ENCODE data around the gene PIGU. TPM values are rescaled to one million over a fixed set of nuclear protein-coding genes. Genes with fewer than 3 reads are reported as not detected.

The PIGU gene
- polyA plus RNA-seq, 1 of the 3 experiments (the other 2 are of a cell fraction), result 40.3 TPM

GRCh38 chr20:34526466-34526865, 150.4 kb downstream of the PIGU start:
- H3K4me3 ChIP-seq (ENCODE audit: low read depth in 2 of 2, low read length in 1 of 2), result peak overlapping the region in 1 of 2 experiments; percentile 10; a peak in 1 of 4 replicates
- TF ChIP-seq RFX5 (IDR thresholded peaks at IDR 0.05; ENCODE audit: low read length) (no peak), RXRA (IDR thresholded peaks at IDR 0.05; ENCODE audit: borderline replicate concordance, low read depth) (no peak), MAX (IDR thresholded peaks at IDR 0.05; ENCODE audit: low read depth) (no peak), PBX3 (IDR thresholded peaks at IDR 0.05) (no peak), MXI1 (IDR thresholded peaks at IDR 0.05; ENCODE audit: low read depth, low read length) (no peak), RCOR1 (IDR thresholded peaks at IDR 0.05; ENCODE audit: low read length) (no peak), SMC3 (IDR thresholded peaks at IDR 0.05; ENCODE audit: low read depth, low read length) (no peak)
- peaks cover 15 to 17% of the 10 kb centered on the region in 2 experiments; a peak in 3 of 4 replicates for H3K4me1 ChIP-seq (ENCODE audit: control insufficient read depth in 1 of 2, insufficient read depth in 2 of 2, low read depth in 1 of 2, low read length in 1 of 2)
- no peaks in the 10 kb centered on the region for H3K9me2 ChIP-seq
- H4K20me1 ChIP-seq (ENCODE audit: insufficient read depth), result peaks cover 66% of the 10 kb centered on the region
- no peak overlapping the region for H2AFZ ChIP-seq (ENCODE audit: low read depth)
- H3K9ac ChIP-seq, result peak overlapping the region; percentile 30; the same call in 1 of the 2 replicates
- H3K27me3 ChIP-seq (ENCODE audit: insufficient read depth), result no peaks in the 10 kb centered on the region
- peak overlapping the region; percentile 31 to 75; a peak in 3 of 4 replicates for H3K27ac ChIP-seq (ENCODE audit: low read depth in 2 of 2, low read length in 1 of 2)
- H3K4me2 ChIP-seq, result peak overlapping the region; percentile 53; the same call in 1 of the 2 replicates
- H3K79me2 ChIP-seq (ENCODE audit: insufficient read depth), result peaks cover 90% of the 10 kb centered on the region
- peaks cover 37% of the 10 kb centered on the region for H3F3A ChIP-seq (replicated peaks; ENCODE audit: insufficient read depth)
- CTCF ChIA-PET, result interaction anchor here (1.0 to 5.9 kb wide), 3 partner anchors 12 to 243 kb away, joined by 3 to 72 read pairs (median 5); no protein-coding TSS in a partner anchor
- WGBS (ENCODE audit: low lambda C conversion rate), result 85% methylated on average over 5 of the region's 5 CpGs
- POLR2A ChIA-PET, result no interaction called here
- H3K9me3 ChIP-seq, result no peaks in the 10 kb centered on the region
- H3K36me3 ChIP-seq (replicated peaks in 1 of 2; ENCODE audit: control insufficient read depth in 1 of 2, insufficient read depth in 2 of 2, low read length in 1 of 2), result peaks cover 40 to 45% of the 10 kb centered on the region in 2 experiments
- DNase-seq, result no peak

- peaks cover 36 to 39% of the 10 kb centered on the region in 2 experiments for H3K36me3 ChIP-seq (replicated peaks in 1 of 2; ENCODE audit: control insufficient read depth in 1 of 2, insufficient read depth in 2 of 2, low read length in 1 of 2)
- peak overlapping the region; percentile 53; the same call in 1 of the 2 replicates for H3K4me2 ChIP-seq
- ChIA-PET CTCF (interaction anchor here (1.0 to 5.9 kb wide), 4 partner anchors 12 to 244 kb away, joined by 3 to 72 read pairs (median 5); no protein-coding TSS in a partner anchor), POLR2A (no interaction called here)
- peaks cover 69% of the 10 kb centered on the region for H4K20me1 ChIP-seq (ENCODE audit: insufficient read depth)
- H3K9ac ChIP-seq, result peak overlapping the region; percentile 30; the same call in 1 of the 2 replicates
- peaks cover 37% of the 10 kb centered on the region for H3F3A ChIP-seq (replicated peaks; ENCODE audit: insufficient read depth)
- TF ChIP-seq NRF1 (IDR thresholded peaks at IDR 0.05; ENCODE audit: low read depth, low read length) (no peak), EP300 (IDR thresholded peaks at IDR 0.05; ENCODE audit: borderline replicate concordance in 1 of 2, low read depth in 1 of 2, low read length in 1 of 2) (no peak), MAX (IDR thresholded peaks at IDR 0.05; ENCODE audit: low read depth) (peak; percentile 63; the same call in 1 of the 2 replicates), POLR2AphosphoS5 (IDR thresholded peaks at IDR 0.05; ENCODE audit: low read depth, low read length) (peak; percentile 54), MEF2A (IDR thresholded peaks at IDR 0.05; ENCODE audit: borderline replicate concordance, low read depth) (no peak), SIN3A (IDR thresholded peaks at IDR 0.05; ENCODE audit: borderline replicate concordance, low read depth, low read length) (peak; percentile 45; the same call in 1 of the 2 replicates), TAF1 (IDR thresholded peaks at IDR 0.05; ENCODE audit: borderline replicate concordance, low read depth, low read length) (0 out of 2 replicates have a peak, but pooled peaks have one; percentile 17), TCF12 (IDR thresholded peaks at IDR 0.05) (peak; percentile 66), NFIC (IDR thresholded peaks at IDR 0.05; ENCODE audit: borderline replicate concordance) (peak; percentile 89), ELF1 (IDR thresholded peaks at IDR 0.05) (peak; percentile 95), FOSL2 (IDR thresholded peaks at IDR 0.05; ENCODE audit: borderline replicate concordance, low read depth) (peak; percentile 88), JUND (IDR thresholded peaks at IDR 0.05) (peak; percentile 80), RXRA (IDR thresholded peaks at IDR 0.05; ENCODE audit: borderline replicate concordance, low read depth) (no peak), TEAD4 (IDR thresholded peaks at IDR 0.05; ENCODE audit: borderline replicate concordance, insufficient read depth) (peak; percentile 52; the same call in 1 of the 2 replicates)
- TF ChIP-seq, protein P1, sequence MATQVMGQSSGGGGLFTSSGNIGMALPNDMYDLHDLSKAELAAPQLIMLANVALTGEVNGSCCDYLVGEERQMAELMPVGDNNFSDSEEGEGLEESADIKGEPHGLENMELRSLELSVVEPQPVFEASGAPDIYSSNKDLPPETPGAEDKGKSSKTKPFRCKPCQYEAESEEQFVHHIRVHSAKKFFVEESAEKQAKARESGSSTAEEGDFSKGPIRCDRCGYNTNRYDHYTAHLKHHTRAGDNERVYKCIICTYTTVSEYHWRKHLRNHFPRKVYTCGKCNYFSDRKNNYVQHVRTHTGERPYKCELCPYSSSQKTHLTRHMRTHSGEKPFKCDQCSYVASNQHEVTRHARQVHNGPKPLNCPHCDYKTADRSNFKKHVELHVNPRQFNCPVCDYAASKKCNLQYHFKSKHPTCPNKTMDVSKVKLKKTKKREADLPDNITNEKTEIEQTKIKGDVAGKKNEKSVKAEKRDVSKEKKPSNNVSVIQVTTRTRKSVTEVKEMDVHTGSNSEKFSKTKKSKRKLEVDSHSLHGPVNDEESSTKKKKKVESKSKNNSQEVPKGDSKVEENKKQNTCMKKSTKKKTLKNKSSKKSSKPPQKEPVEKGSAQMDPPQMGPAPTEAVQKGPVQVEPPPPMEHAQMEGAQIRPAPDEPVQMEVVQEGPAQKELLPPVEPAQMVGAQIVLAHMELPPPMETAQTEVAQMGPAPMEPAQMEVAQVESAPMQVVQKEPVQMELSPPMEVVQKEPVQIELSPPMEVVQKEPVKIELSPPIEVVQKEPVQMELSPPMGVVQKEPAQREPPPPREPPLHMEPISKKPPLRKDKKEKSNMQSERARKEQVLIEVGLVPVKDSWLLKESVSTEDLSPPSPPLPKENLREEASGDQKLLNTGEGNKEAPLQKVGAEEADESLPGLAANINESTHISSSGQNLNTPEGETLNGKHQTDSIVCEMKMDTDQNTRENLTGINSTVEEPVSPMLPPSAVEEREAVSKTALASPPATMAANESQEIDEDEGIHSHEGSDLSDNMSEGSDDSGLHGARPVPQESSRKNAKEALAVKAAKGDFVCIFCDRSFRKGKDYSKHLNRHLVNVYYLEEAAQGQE (IDR thresholded peaks at IDR 0.05; ENCODE audit: low read depth, low read length), result peak; percentile 25; the same call in 1 of the 2 replicates
- peak; percentile 38 for DNase-seq
- no peak overlapping the region for H2AFZ ChIP-seq (ENCODE audit: low read depth)
- no peaks in the 10 kb centered on the region for H3K9me3 ChIP-seq
- H3K4me1 ChIP-seq (ENCODE audit: control insufficient read depth in 1 of 2, insufficient read depth in 2 of 2, low read depth in 1 of 2, low read length in 1 of 2), result peaks cover 15 to 17% of the 10 kb centered on the region in 2 experiments; a peak in 3 of 4 replicates
- H3K27ac ChIP-seq (ENCODE audit: low read depth in 2 of 2, low read length in 1 of 2), result peak overlapping the region; percentile 31 to 75; a peak in 3 of 4 replicates
- peaks cover 90% of the 10 kb centered on the region for H3K79me2 ChIP-seq (ENCODE audit: insufficient read depth)
- no peaks in the 10 kb centered on the region for H3K9me2 ChIP-seq
- 36% methylated on average over 14 of the region's 14 CpGs for WGBS (ENCODE audit: low lambda C conversion rate)
- H3K27me3 ChIP-seq (ENCODE audit: insufficient read depth), result no peaks in the 10 kb centered on the region
- peak overlapping the region in 1 of 2 experiments; percentile 10; a peak in 1 of 4 replicates for H3K4me3 ChIP-seq (ENCODE audit: low read depth in 2 of 2, low read length in 1 of 2)
Observed at GRCh38 chr20:34525709-34526416, 151.0 kb downstream of the PIGU start.
